ENCODE results near the gene EXD3.
"Not testable (repeated sequence)": the region's sequence is repeated elsewhere in the genome, so short reads cannot be mapped to it uniquely, and the experiment has no call there.

Gene EXD3

GRCh38 chr9:137381501-137382443 lies 41.2 kb downstream of the EXD3 start:
- DNase-seq (ENCODE audit: low read depth in 3 of 3, low spot score in 1 of 3), result no peak

GRCh38 chr9:137380606-137381005 lies 42.4 kb downstream of the EXD3 start:
- DNase-seq (ENCODE audit: low read depth in 3 of 3, low spot score in 1 of 3), result no peak

- DNase-seq (ENCODE audit: low read depth in 3 of 3, low spot score in 1 of 3), result no peak
Observed at GRCh38 chr9:137380171-137380570, 42.8 kb downstream of the EXD3 start.

GRCh38 chr9:137379761-137380161 lies 43.2 kb downstream of the EXD3 start:
- DNase-seq (ENCODE audit: low read depth in 3 of 3, low spot score in 1 of 3), result no peak

- not testable (repeated sequence) for DNase-seq (ENCODE audit: low read depth in 3 of 3, low spot score in 1 of 3)
Observed at GRCh38 chr9:137378688-137379410, 44.1 kb downstream of the EXD3 start.

- no peak for DNase-seq (ENCODE audit: low read depth in 3 of 3, low spot score in 1 of 3)
Observed at GRCh38 chr9:137376386-137376785, 46.6 kb downstream of the EXD3 start.

GRCh38 chr9:137375321-137376058 lies 47.5 kb downstream of the EXD3 start:
- DNase-seq (ENCODE audit: low read depth in 3 of 3, low spot score in 1 of 3), result no peak

- no peak for DNase-seq (ENCODE audit: low read depth in 3 of 3, low spot score in 1 of 3)
Observed at GRCh38 chr9:137374131-137374845, 48.7 kb downstream of the EXD3 start.

- DNase-seq (ENCODE audit: low read depth in 3 of 3, low spot score in 1 of 3), result no peak
Observed at GRCh38 chr9:137373611-137373980, 49.4 kb downstream of the EXD3 start.

- no peak for DNase-seq (ENCODE audit: low read depth in 3 of 3, low spot score in 1 of 3)
Observed at GRCh38 chr9:137372693-137373610, 50.0 kb downstream of the EXD3 start.

GRCh38 chr9:137371946-137372651 lies 50.9 kb downstream of the EXD3 start:
- DNase-seq (ENCODE audit: low read depth in 3 of 3, low spot score in 1 of 3), result no peak

- DNase-seq (ENCODE audit: low read depth in 3 of 3, low spot score in 1 of 3), result no peak
Observed at GRCh38 chr9:137371521-137371941, 51.4 kb downstream of the EXD3 start.

GRCh38 chr9:137370865-137371520 lies 52.0 kb downstream of the EXD3 start:
- no peak for DNase-seq (ENCODE audit: low read depth in 3 of 3, low spot score in 1 of 3)

- DNase-seq (ENCODE audit: low read depth in 3 of 3, low spot score in 1 of 3), result no peak
Observed at GRCh38 chr9:137369911-137370764, 52.8 kb downstream of the EXD3 start.

- no peak for DNase-seq (ENCODE audit: low read depth in 3 of 3, low spot score in 1 of 3)
Observed at GRCh38 chr9:137369061-137369787, 53.7 kb downstream of the EXD3 start.

GRCh38 chr9:137368431-137369035 lies 54.4 kb downstream of the EXD3 start:
- DNase-seq (ENCODE audit: low read depth in 3 of 3, low spot score in 1 of 3), result no peak

All from stimulated activated CD4-positive, alpha-beta T cell treated with anti-CD3 and anti-CD28 coated beads, TNF-alpha, amount 100 ng/mL, for 1 hour (primary cell).